Stimulated activated CD4-positive, alpha-beta T cell treated with anti-CD3 and anti-CD28 coated beads, Interleukin-4, amount 100 ng/mL, for 24 hours (primary cell): ENCODE measurements around the gene ITSN2.
"Not testable (repeated sequence)": the region's sequence is repeated elsewhere in the genome, so short reads cannot be mapped to it uniquely, and the experiment has no call there.

Experiments used
- DNase-seq: peaks from one replicate; pipeline ENCODE4 v3.0.0-alpha.2; 2020

The ITSN2 gene

GRCh38 chr2:24360050-24360962, at the start of gene ITSN2:
TSS of gene ITSN2 (minus strand) at chr2:24360536. CDS start at chr2:24328082, 32,454 bp downstream.
- peak; percentile 81 for DNase-seq

DNA sequence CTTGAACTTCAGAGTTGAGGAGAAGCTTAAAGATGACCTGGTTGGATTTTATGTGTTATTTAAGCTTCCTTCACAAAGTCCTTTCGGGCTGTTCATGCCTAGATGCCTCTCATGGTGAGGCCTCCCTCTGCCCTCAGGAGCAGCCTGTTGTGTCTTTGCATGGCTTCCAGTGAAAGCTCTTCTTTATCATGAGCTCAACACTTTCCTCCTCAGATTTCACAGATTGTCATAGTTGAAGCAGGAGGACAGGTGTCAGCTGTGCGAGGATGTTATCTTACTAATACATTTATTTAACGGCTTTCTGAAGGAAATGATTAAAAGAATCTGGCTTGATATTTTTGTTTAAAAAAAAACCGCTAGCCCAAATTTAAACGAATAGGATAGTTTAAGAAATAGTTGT, 48.8 kb upstream of the ITSN2 start:
- no peak for DNase-seq

GRCh38 chr2:24408704-24409103, 48.4 kb upstream of the ITSN2 start:
- not testable (repeated sequence) for DNase-seq

DNA sequence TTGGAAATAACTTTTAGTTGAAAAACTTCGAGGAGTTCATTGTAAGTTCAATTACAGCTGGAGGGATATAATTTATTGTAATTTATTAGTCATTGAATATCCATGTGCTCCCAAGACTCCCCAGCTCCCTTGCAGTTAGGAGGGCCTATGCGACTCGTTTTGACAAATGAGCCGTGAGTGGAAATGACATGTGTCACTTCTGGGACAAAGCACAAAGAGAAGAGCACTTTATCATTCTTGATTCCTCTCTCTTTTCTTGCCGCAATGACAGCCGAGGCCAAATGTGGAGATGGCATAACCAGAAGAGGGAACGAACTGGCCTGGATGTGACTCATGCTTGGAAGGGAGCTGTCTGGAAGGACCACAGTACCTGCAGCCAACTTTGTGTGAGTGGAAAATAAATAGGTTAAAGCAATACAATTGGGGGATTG, 44.2 kb upstream of the ITSN2 start:
- no peak for DNase-seq

- DNase-seq = no peak
Measured at GRCh38 chr2:24403832-24404212, 43.5 kb upstream of the ITSN2 start.

DNA sequence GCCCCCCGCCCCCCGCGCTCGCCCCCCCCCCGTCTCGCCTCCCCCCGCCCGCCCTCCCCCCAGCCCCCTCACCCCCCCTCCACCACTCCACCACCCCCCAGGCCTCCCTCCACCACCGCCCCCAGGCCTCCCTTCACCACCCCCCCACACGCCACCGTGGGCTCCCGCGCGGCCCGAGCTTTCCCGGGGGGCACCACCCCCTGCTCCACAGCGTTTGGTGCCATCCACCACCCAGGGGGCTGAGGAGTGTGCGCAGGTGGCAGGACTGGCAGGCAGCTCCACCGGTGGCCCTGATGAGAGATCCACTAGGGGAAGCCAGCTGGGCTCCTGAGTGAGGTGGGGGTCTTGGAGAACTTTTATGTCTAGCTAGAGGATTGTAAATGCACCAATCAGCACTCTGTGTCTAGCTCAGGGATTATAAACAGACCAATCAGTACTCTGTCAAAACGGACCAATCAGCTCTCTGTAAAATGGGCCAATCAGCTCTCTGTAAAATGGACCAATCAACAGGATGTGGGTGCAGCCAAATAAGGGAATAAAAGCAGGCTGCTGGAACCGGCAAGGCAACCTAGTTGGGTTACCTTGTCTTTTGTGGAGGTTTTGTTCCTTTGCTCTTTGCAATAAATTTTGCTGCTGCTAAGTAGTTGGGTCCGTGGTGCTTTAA, 43.0 kb upstream of the ITSN2 start:
- DNase-seq = no peak

DNA sequence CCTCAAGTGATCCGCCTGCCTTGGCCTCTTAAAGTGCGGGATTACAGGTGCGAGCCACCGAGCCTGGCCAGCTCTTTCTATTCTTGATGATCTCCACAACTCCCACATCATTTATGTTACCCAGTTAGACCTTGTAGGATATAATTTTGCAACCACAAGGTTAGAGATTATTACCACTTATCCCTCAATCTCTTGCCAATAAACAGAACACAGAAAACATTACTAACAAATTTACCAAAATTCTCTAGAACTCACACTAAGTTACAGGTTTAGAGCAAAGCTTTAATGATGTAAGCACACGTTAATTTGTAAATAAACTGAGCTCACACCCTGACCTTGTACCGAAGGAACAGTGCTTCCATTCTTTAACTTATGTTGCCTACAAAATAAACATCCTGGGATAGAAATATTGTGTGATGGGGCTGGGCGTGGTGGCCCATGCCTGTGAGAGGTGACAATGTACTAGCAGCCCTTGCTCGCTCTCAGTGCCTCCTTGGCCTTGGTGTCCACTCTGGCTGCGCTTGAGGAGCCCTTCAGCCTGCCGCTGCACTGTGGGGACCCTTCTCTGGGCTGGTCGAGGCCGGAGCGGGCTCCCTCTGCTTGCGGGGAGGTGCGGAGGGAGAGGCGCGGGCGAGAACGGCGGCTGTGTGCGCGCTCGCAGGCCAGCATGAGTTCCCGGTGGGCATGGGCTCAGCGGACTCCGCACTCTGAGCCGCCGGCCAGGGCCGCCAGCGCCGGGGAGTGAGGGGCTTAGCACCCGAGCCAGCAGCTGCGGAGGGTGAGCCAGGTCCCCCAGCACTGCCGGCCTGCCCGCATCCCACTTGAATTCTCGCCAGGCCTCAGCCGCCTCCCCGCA, 42.1 kb upstream of the ITSN2 start:
- no peak for DNase-seq

DNA sequence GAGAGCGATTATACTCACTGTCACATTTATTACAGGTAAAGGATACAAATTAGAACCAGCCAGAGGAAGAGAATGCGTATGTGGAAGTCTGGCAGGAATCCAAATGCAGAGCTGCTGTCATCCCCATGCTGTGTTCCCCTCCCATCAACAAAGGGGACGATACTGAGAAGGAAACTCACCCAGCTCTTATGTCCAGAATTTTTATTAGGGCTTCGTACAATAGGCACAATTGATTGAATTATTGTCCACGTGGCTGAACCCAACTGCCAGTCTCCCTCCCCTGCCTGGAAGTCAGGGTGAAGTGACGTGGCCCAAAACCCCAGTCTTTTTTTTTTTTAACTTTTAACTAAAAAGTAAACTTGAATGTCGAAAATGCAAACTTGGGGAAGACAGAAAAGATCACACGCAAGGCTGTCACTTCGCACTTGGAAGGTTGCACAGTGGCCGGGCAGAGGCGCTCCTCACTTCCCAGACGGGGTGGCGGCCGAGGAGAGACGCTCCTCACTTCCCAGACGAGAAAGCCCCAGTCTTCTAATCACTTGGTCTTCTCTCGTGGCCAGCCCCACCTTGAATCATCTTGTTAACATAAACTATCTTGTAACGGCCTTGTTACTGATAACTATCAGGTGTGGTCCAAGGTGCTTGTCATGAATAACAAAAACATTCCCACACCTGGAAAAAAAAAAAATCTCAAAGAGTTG, 40.0 kb upstream of the ITSN2 start:
- DNase-seq = no peak

DNA sequence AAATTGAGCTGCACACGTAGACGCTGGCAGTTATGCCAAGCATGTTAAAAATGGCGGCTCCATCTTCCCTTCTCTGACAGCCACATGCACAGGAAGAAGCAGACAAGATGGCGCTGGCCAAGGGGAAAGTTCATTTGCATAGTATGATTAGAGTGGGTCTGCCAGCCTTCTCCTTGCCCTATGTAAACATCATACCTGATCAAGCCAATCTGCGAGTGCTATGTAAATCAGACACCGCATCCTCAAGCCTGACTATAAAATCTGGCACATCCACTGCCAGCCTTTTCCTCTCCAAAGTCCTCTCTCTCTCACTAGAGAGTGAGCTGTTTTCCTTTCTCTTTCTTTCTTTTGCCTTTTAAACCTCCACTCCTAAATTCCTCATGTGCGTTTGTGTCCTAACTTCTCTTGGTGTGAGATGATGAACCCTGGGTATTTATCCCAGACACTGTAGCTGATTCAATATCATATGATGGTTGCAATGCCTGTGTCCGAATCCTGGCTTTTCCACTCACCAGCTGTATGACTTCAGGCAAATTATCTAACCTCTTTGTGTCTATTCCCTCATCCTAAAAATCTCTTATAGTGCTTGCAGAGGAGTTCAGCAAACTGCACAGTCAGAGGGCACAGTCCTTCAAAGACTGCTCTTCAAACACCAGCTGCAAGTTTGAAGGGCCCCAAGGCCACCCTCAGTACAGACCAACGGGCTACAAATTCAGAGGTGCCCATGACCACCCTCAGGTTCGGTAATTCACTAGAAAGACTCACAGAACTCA, 39.3 kb upstream of the ITSN2 start:
- DNase-seq = no peak

GRCh38 chr2:24394998-24395397, 34.7 kb upstream of the ITSN2 start:
- DNase-seq = no peak

DNA sequence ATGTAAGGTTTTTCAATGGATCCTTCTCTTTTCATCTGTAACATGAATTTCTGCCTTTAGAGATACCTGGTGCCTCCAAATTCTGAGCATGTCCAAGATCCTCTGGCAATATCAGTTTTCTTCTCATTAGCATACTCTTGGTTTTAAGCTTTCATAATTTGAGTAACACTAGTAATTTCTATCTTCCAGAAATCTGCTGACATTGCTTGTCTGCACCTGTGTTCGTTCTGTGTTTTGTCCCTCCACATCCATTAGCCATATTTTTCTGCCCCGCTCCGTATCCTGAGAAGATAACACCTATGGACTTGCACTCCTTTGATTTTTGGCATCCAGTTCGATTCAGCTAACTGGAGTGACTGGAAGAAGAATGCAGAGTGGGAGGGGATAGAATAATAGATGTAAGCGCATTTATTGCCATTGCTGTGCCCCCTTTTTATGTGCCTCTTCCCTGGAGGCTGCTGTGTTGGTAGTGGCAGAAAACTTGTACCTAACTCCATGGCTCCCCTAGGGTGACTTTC, 32.3 kb upstream of the ITSN2 start:
- DNase-seq = no peak

GRCh38 chr2:24385366-24385765, 25.0 kb upstream of the ITSN2 start:
- no peak for DNase-seq

- DNase-seq = peak; percentile 60
Measured at GRCh38 chr2:24382363-24383073, 22.2 kb upstream of the ITSN2 start.

DNA sequence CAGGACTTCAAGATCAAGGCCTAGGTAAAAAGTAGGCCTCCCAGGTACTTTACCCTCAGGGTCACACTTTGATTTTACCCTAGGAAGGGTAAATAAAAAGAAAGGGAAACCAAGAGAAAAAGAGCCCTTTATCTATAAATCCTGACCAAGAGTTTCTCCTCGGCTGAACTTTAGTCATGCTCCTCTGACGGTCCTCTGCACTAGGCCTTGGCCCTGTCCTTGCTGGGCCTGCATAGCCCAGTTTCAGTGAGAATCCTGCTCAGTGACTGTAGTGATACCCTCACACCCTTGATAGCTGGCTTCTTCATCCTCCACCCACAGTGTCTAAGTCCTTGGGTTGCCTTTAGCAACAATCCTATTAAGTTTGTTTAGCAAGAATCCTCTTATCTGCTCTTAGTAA, 20.5 kb upstream of the ITSN2 start:
- DNase-seq = no peak

GRCh38 chr2:24375349-24376087, 15.2 kb upstream of the ITSN2 start:
- no peak for DNase-seq

DNA sequence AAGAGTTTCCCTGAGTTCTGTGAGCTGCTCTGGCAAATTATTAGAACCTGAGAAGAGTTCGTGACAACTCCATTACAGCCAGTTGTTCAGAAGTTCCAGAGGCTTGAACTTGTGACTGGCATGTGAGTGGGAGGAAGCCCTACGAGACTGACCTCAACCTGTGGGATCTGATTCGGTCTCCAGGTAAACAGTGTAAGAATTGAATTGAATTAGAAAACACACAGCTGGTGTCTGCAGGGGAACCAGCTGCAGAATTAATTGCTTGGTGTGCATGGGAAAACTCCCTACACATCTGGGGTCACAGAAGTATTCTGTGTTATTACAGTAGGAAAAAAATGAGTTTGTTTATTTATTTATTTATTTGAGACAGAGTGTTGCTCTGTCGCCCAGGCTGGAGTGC, 14.0 kb upstream of the ITSN2 start:
- DNase-seq = no peak

DNA sequence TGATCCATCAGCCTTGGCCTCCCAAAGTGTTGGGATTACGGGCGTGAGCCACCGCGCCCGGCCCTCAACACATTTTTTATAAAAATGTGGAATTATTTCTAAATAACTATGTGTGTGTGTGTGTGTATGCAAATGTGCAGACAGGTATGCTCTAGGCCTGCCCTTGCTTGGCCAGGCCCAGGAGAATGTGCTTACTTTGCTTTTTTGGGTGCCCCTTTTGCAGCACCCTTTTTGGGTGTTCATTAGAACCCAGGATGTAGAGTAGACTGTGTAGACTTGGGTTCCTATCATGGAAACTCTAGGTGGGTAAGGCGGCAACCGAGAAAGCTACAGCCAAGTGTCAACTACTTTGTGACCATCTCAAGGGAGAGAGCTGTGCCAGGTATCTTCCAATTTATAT, 11.7 kb upstream of the ITSN2 start:
- DNase-seq = no peak

DNA sequence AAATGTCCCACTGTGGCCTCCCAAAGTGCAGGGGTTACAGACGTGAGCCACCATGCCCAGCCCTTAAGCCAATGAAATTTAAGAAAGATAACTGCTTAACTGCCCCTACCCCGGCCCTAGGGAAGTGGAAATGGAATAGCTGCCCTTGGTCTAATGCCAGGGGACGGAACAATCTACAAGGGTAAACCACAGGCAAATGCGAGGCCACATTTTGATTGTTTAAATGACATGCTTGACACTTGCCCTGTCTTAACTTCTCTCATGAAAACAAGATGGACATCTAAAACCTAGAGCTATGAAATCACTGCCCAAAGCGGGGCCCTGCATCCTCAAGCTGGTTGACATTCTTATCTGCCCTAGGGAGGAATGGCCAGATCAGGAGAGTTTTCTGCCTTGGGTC, 5.5 kb upstream of the ITSN2 start:
- no peak for DNase-seq

- no peak for DNase-seq
Measured at GRCh38 chr2:24365051-24365450, 4.7 kb upstream of the ITSN2 start.

DNA sequence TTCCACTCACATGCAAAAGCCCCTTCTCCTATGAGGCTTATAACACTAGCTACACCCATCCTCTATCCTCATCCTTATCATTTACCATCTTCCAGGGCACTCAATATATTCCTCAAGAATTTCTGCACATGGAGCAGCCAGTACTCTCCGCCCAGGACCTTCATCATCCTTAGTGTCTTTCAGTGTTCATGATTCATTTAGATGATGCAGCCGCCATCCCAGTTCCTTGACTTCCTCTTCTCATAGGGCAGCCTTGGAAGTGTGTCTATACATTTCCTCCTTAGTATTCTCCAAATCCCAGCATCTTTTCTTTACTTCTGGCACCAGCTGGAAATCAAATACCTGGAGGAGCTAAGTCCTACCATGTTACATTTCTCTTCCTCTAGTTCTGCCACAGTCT, 3.0 kb upstream of the ITSN2 start:
- no peak for DNase-seq
